Upper lobe of left lung (tissue), 6 donors: ENCODE measurements around the gene LRP5. TPM values are rescaled to one million over a fixed set of nuclear protein-coding genes. Genes with fewer than 3 reads are reported as not detected.

ENCODE experiments used
- ATAC-seq, 2 donors: fragments of 200-7000 bp; cut with Tn5 transposase; one replicate each; pipeline ENCODE4 v1.9.1; 2022; ENCODE audit warnings: mild to moderate bottlenecking in 2 of 2, moderate library complexity in 2 of 2; ENCODE audit not compliant: low FRiP score in 2 of 2
- DNase-seq, 2 donors: peaks; one replicate each; pipeline ENCODE4 v3.0.0-alpha.2; 2019 to 2020
- H3K27ac ChIP-seq, 4 donors: fragments of 200-600 bp; sonication (generic); one replicate each; pipeline ENCODE4 v1.5.1; 2016 to 2019
- H3K27me3 ChIP-seq, 4 donors: fragments of 200-600 bp; sonication (generic); one replicate each; pipeline ENCODE4 v1.5.1; 2017 to 2019
- H3K36me3 ChIP-seq, 4 donors: fragments of 200-600 bp; sonication (generic); one replicate each; pipeline ENCODE4 v1.5.1; 2016 to 2019
- H3K4me1 ChIP-seq, 4 donors: fragments of 200-600 bp; sonication (generic); one replicate each; pipeline ENCODE4 v1.5.1; 2018 to 2019
- H3K4me3 ChIP-seq, 4 donors: fragments of 200-600 bp; sonication (generic); one replicate each; pipeline ENCODE4 v1.5.1; 2017 to 2019; ENCODE audit warnings: mild to moderate bottlenecking in 2 of 4, moderate library complexity in 1 of 4
- H3K9me3 ChIP-seq, 4 donors: fragments of 200-600 bp; sonication (generic); one replicate each; pipeline ENCODE4 v1.5.1; 2018 to 2019
- EP300 ChIP-seq, 4 donors: sonication (generic); formaldehyde crosslinking; IDR thresholded peaks; one replicate each; pipeline ENCODE4 v1.5.1; 2017; ENCODE audit warnings: antibody characterized with exemption in 4 of 4, control low read depth in 2 of 4
- POLR2A ChIP-seq, 4 donors: fragments of 450-650 bp; IDR thresholded peaks; one replicate each; pipeline ENCODE4 v1.5.1; 2016 to 2017; ENCODE audit warnings: antibody characterized with exemption in 4 of 4, mild to moderate bottlenecking in 2 of 4
- POLR2AphosphoS5 ChIP-seq, 2 donors: sonication (generic); formaldehyde crosslinking; IDR thresholded peaks; one replicate each; pipeline ENCODE4 v1.5.1; 2017; ENCODE audit warnings: antibody characterized with exemption in 2 of 2
- WGBS, 2 donors: methylation state at CpG; one replicate each; pipeline ENCODE4 v1.1.5; 2017 to 2018; 5-methylcytosine and 5-hydroxymethylcytosine counted together
- total RNA-seq, 6 donors: library from RNA; depleted of rRNA in 4 of 6; stranded (reverse); fragments of >200 nt in 4 of 6; gene quantifications; one replicate each; pipeline versions ENCODE4 v1.1.0 to v1.2.1, GENCODE V29; 2016 to 2021
- TF ChIP-seq, protein P1 (sequence below), 6 experiments: fragments of 450-650 bp in 4 of 6; fragments of 200-600 bp in 2 of 6; sonication (generic) in 2 of 6; IDR thresholded peaks; one replicate each; pipeline ENCODE4 v1.5.1; 2016 to 2019; ENCODE audit warnings: antibody characterized with exemption in 6 of 6
- donor health status: DM: no; HTN: no; CAD: no; lungs with moderate emphysema.
- donor health status: DM: no; HTN: yes; CAD: no; lungs with severe emphysema.

LRP5 gene
- total RNA-seq, 6 donors from 2014 or later = 51.5 to 79.4 (median 67.6) TPM

DNA sequence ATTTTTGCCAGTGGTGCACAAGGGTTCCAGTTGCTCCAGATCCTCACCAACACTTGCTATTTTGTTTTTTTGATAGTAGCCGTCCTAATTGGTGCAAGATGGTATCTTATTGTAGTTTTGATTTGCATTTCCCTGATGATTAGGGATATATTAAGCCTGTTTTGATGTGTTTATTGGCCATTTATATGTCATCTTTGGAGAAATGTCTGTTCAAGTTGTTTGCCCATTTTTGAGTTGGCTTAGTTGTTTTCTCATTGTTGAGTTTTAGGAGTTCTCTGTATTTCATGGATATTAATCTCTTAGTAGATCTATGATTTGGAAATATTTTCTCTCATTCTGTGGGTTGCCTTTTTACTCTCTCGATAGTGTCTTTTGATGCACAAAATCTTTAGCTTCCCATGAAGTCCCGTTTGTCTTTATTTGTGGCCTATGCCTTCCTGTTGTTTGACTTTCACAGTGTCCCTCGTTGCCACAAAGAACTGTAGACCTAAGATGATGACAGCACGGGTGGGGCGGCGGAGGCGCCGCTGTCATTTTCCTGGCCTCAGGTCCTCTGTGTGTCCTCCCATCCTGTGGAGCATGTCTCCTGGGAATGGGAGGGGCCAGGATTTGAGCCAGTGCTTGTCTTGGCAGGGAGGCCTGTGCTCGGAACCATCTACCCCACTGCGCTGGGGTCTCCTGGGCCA is 33.5 kb downstream of the LRP5 start:
- no peak for ATAC-seq
- Histone ChIP-seq H3K36me3 (peaks cover 0 to 2% (median 0%) of the 10 kb centered on the region in 4 donors), H3K4me1 (peaks cover 29 to 74% (median 44%) of the 10 kb centered on the region in 4 donors), H3K4me3 (no peak overlapping the region), H3K27ac (peak overlapping the region in 2 of 4 donors; percentile 40 to 41), H3K27me3 (no peaks in the 10 kb centered on the region), H3K9me3 (no peaks in the 10 kb centered on the region)
- WGBS, 2 donors = 62 to 69% methylated on average over 10 to 11 of the region's 11 CpGs
- TF ChIP-seq, protein P1, sequence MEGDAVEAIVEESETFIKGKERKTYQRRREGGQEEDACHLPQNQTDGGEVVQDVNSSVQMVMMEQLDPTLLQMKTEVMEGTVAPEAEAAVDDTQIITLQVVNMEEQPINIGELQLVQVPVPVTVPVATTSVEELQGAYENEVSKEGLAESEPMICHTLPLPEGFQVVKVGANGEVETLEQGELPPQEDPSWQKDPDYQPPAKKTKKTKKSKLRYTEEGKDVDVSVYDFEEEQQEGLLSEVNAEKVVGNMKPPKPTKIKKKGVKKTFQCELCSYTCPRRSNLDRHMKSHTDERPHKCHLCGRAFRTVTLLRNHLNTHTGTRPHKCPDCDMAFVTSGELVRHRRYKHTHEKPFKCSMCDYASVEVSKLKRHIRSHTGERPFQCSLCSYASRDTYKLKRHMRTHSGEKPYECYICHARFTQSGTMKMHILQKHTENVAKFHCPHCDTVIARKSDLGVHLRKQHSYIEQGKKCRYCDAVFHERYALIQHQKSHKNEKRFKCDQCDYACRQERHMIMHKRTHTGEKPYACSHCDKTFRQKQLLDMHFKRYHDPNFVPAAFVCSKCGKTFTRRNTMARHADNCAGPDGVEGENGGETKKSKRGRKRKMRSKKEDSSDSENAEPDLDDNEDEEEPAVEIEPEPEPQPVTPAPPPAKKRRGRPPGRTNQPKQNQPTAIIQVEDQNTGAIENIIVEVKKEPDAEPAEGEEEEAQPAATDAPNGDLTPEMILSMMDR (IDR thresholded peaks at IDR 0.05) = no peak
- TF ChIP-seq EP300 (IDR thresholded peaks at IDR 0.05) (no peak), POLR2AphosphoS5 (IDR thresholded peaks at IDR 0.05) (peak in 1 of 2 donors; percentile 49), POLR2A (IDR thresholded peaks at IDR 0.05) (no peak)
- DNase-seq = peak in 1 of 2 donors; percentile 66

DNA sequence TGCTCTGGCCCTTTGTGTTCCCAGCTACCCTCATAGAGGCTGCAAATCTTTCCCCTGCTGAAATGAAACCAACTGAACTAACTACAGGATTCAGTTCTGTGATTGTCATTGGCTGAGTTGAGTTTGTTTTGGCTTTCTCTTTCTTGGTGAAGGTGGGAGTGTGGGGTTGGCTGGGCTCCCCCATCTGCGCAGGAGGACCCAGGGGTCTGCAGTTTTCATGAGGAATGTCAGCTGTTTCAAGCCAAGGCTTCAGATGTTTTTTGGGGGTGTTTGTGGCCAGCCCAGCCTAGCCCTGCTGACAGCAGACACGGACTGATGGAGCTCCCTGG is 34.0 kb downstream of the LRP5 start:
- Histone ChIP-seq H3K27me3 (no peaks in the 10 kb centered on the region), H3K9me3 (no peaks in the 10 kb centered on the region), H3K27ac (peak overlapping the region in 3 of 4 donors; percentile 0 to 41 (median 40)), H3K4me1 (peaks cover 25 to 69% (median 39%) of the 10 kb centered on the region in 4 donors), H3K4me3 (no peak overlapping the region), H3K36me3 (peaks cover 0 to 2% (median 0%) of the 10 kb centered on the region in 4 donors)
- 75 to 83% methylated on average over 1 to 2 of the region's 2 CpGs for WGBS, 2 donors
- no peak for DNase-seq
- no peak for TF ChIP-seq POLR2A (IDR thresholded peaks at IDR 0.05)
- TF ChIP-seq, protein P1 (IDR thresholded peaks at IDR 0.05) = no peak
- no peak for TF ChIP-seq EP300 (IDR thresholded peaks at IDR 0.05)
- no peak for TF ChIP-seq POLR2AphosphoS5 (IDR thresholded peaks at IDR 0.05)
- ATAC-seq = no peak

DNA sequence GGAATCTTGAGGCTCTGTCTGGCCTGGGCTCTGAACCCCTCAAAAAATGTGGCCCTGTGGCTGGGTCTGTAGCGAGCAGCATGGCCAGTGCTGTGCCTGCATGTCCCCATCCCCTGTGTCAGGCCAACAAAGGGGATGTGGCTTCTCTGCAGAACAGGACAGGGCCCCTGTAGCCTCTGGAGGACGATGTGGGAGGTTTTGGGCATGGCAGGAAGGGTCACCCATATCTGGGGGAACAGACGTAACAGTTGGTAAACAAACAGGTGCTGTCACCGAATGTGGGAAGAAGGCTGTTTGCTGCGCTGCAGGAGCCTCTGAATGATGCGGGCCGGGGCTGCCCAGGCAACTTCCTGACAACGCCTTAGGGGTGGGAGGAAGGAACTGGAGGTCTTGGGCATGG is 35.0 kb downstream of the LRP5 start:
- TF ChIP-seq EP300 (IDR thresholded peaks at IDR 0.05) = no peak
- TF ChIP-seq, protein P1 (IDR thresholded peaks at IDR 0.05) = no peak
- TF ChIP-seq POLR2A (IDR thresholded peaks at IDR 0.05) = no peak
- TF ChIP-seq POLR2AphosphoS5 (IDR thresholded peaks at IDR 0.05) = no peak
- 71 to 87% methylated on average over 7 to 8 of the region's 8 CpGs for WGBS, 2 donors
- ATAC-seq = no peak
- H3K27ac ChIP-seq = peak overlapping the region in 2 of 4 donors; percentile 14 to 41
- no peaks in the 10 kb centered on the region for H3K27me3 ChIP-seq
- no peak for DNase-seq
- H3K4me1 ChIP-seq = peaks cover 17 to 59% (median 33%) of the 10 kb centered on the region in 4 donors
- H3K36me3 ChIP-seq = peaks cover 0 to 2% (median 0%) of the 10 kb centered on the region in 4 donors
- H3K9me3 ChIP-seq = no peaks in the 10 kb centered on the region
- H3K4me3 ChIP-seq = no peak overlapping the region

DNA sequence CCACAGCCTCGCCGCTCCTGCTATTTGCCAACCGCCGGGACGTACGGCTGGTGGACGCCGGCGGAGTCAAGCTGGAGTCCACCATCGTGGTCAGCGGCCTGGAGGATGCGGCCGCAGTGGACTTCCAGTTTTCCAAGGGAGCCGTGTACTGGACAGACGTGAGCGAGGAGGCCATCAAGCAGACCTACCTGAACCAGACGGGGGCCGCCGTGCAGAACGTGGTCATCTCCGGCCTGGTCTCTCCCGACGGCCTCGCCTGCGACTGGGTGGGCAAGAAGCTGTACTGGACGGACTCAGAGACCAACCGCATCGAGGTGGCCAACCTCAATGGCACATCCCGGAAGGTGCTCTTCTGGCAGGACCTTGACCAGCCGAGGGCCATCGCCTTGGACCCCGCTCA is 35.5 kb downstream of the LRP5 start:
- H3K4me1 ChIP-seq = peaks cover 16 to 59% (median 31%) of the 10 kb centered on the region in 4 donors
- no peaks in the 10 kb centered on the region for H3K9me3 ChIP-seq
- H3K4me3 ChIP-seq = no peak overlapping the region
- H3K27ac ChIP-seq = peak overlapping the region in 2 of 4 donors; percentile 14 to 41
- 95% methylated on average over 28 of the region's 32 CpGs; no CpG with 5 or more reads in 1 of the 2 donors for WGBS, 2 donors
- TF ChIP-seq, protein P1 (IDR thresholded peaks at IDR 0.05) = no peak
- no peak for TF ChIP-seq EP300 (IDR thresholded peaks at IDR 0.05)
- TF ChIP-seq POLR2A (IDR thresholded peaks at IDR 0.05) = no peak
- TF ChIP-seq POLR2AphosphoS5 (IDR thresholded peaks at IDR 0.05) = no peak
- peaks cover 0 to 2% (median 0%) of the 10 kb centered on the region in 4 donors for H3K36me3 ChIP-seq
- DNase-seq (peak in 1 of 2 donors; percentile 66), ATAC-seq (no peak)
- no peaks in the 10 kb centered on the region for H3K27me3 ChIP-seq
